ENCODE results near the gene PADI3.

Gene PADI3

DNA sequence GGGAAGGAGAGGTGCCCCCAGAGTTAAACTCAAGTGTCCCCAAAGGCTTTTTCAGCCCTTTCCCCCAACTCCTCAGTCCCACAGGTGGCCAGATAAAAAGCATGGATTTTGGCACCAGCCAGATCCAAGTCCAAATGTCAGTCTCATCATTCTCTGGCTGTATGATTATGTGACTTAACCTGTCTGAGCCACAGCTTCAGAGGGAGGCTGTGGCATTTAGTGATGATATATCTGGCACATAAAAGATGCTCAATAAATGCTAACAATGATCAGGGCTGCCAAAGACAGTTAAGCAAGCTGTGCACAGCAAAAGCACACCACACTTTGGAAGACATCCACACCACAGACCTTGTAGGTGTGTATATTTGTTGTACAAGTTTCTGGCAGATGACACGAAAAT, 5.6 kb upstream of the PADI3 start:
- DNase-seq: no peak

DNA sequence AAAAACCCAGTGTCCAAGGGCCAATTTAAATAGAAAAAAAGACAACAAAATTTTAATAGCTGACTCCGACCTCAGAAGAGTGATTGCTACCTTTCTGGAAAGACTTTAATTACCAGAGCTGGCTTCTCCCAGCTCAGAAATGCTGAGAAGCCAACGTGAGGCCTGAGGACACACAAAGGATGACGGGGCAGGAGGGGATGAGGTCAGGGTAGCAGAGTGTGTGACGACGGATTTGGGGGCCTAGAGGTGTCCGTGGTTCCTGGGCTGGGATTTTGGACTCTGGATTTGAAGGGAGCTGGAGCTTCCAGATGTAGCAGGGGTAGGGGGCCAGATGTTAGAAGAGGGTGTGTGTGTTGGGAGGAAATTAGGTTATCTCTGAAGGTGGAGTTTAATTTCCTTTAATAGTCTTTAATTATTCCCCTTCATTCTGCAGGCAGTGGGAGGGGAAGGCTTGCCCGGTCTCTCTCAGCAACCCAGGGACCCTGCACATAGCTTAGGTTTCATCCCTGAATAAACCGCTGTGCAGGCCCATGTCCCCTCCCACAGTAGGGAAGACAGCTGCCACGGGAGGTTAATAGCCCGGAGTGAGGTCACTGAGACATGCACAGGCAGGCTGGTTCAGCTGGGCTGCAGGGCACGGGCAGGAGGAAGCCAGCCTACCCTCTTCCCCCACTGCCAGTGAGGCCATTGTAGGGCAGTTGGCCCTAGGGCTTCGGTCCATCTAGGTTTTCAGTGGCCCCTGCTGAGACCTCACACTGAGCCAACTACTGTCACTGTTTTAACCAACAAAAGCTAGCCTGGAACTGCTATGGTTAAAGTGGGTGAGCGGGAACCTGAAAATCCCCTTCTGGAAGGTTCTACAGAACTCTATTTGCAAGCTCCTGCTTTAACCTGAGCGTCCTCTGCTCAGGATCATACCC, 3.8 kb upstream of the PADI3 start:
- no peak for DNase-seq

DNA sequence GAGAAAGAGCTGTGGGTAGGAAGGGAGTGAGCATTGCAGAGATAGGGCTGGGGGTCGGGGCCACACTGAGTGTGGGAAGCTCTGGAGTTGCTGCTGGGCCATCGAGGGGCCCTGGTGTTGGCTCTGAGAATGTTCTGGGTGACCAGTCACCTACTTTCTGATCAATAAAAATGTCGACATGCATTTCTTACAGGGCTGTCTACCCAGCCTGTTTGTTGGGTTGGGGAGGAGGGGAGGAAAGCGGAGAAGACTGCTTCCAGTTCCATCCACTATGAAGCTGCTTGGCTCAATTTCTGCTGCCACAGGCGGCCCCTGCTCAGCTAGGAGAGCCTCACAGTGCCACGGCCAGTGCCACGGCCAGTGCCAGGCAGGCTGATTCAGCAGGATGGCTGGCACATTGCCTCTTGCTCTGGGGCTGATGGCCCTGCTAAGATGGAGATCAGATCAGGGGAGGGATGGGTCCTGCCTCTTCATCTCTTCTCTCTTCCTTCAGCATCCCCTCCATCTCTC, 3.0 kb upstream of the PADI3 start:
- DNase-seq: no peak

DNA sequence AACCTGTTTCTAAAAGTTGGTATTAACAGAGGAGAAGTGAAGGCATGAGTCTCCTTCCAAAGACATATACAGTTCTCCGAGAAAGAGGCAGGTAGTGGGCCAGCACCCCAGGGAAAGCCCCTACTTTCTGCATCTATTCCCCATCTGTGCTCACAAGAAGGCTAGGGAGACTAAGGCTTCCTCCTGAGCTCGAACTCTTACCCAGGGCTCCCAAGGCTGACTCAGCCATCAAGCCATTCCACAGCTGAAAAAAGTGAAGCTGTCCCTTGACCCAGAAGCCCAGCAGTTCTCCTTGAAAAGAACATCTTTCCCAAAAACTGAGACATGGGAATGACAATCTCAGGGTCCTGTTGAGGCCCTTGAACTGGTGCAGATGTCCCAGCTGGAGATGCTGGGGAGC, 1.9 kb upstream of the PADI3 start:
- no peak for DNase-seq

DNA sequence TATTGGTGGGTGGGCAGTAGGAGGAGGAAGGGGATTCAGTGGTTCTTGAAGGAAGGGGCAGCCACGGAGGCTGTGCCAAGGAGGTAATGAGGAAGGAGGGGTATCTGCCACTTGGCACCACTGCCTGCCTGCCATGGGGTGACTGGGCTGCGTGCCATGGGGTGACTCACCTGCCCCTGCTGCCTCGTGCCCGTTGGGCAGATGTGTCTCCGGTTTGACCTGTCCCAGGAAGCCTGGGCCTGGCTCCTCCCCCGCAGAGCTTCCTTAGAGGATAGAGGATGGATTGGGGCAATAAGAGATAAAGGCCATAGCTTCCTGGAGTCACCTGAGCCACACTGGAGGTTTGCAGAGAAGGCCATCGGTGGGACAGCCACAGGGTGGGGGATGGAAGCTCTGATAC, 1.7 kb downstream of the PADI3 start:
- DNase-seq: no peak

DNA sequence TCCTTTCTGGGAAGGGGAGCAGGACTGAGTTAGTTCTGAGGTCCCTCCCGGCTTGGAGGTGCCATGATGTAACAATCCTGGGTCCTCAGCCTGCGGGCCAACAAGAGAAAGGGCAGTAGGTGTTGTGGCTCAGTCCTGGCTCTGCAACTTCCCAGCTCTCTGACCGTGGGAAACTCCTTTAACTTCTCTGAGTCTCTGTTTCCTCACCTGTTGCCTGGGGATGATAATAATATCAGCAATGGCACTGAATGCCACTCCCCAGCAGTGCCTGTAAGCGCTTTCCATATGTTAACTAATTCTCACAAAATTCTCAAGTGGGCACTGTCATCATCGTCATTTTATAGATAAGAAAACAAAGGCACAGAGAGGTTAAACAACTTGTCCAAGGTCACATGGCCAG, 2.3 kb downstream of the PADI3 start:
- DNase-seq: no peak

DNA sequence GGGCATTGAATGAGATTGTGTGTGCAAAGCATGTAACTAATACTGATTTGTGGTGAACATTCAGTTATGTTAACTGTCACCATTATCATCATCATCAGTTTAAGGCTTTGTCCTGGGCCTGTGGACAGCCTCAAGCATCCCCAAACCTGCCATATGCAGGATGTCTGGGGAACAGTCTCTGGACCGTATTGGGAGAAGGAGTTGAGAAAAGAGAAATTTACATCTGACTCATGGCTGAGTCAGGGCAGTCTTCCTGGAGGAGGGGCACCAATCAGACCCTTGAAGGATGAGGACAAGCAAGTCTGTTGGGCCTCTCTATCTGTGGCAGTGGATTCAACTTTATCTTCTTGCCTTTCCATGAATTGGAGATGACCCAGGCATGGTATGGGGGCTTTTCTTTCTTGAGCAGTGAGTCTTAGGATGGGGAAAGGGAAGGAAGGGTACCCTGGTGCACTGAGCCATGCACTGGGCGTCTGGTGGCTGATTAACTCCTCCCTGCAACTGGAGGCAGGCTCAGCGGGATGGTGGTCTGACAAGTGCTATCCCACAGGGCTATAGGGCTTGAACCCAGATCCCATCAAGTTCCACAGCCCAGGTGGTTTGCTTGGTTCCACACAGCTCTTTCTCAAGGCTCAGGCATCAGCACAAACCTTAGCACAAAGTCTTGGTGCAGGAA, 2.9 kb downstream of the PADI3 start:
- DNase-seq: no peak

DNA sequence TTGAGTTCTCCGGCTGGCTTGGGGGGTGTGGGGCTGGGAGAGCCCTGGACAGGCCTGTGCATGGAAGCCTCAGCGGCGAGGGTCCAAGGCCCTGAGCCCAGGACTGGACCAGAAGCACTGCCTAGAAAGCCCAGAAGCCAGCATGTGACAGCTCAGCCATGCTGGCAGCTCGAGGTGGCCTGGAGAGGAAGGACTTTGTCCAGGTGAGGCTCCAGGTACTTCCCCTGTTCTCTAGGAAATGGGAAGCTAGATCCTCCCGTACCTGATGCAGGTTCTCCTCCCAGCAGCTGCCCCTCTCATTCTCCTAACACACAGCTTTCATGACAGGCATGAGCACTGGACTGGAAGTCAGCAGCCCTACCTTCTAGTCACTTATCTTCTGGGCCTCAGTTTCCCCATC, 6.4 kb downstream of the PADI3 start:
- no peak for DNase-seq

DNA sequence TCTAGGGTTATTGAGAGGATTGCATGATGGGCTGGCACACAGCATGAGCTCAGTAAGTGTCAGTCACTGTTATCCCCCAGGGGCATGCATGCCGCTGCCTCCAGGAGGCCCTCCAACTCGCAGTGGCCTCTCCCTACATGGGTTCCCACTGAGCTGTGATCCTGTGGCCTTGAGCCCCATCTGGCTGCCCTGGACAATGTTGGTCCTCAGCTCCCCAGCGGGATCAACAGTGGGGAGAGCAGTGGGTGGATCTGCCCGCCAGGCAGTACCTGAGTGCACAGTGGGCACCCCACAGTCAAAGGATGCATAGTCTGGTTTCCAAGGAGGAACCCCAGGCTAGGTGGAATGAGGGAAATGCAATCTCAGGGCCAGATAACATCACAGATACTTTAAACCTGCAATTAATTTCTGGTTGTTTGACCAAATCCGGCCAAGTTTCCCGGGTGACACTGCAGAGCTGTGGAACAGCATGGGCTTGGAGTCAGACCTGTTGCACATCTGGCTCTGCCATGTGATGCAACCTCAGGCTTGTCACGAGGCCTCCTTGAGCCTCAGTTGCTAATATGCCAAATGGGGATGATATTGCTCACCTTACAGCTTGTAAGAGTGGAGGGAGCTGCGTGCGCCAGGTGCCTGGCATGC, 9.3 kb downstream of the PADI3 start:
- no peak for DNase-seq

DNA sequence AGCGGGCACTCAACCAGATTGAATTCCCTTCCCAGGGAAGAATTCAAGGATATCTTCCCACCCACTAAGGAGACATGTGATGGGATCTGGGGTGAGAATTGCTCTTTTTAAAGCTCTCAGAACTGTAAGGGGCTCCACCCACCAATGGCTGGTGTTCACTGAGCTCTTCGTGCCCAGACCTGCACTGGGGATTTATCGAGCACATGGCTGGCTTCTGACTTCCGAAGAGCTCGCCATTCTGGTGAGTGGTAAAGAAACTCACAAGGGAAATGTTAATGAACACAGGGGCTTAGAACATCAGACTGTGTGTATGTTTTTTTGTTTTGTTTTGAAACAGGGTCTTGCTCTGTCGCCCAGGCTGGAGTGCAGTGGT, 9.8 kb downstream of the PADI3 start:
- DNase-seq: no peak

DNA sequence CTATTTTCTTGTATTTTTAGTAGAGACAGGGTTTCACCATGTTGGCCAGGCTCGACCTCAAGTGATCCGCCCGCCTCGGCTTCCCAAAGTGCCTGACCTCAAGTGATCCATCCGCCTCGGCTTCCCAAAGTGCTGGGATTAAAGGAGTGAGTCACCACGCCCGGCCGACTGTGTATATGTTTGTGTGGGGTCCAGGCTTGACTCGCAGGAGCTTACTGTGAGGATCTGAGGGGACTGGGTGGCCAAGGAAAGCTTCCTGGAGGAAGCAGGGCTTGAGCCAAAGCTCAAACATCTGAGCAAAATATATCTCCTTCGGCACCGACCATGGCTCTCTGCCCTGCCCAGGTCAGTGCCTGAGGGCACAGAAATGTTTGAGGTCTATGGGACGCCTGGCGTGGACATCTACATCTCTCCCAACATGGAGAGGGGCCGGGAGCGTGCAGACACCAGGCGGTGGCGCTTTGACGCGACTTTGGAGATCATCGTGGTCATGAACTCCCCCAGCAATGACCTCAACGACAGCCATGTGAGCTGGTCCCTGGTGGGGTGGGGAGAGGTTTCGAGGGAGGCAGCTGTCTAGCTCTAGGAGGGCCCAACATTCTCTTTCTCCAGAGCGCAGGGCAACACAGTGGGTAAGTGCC, 10.5 kb downstream of the PADI3 start:
- no peak for DNase-seq

DNA sequence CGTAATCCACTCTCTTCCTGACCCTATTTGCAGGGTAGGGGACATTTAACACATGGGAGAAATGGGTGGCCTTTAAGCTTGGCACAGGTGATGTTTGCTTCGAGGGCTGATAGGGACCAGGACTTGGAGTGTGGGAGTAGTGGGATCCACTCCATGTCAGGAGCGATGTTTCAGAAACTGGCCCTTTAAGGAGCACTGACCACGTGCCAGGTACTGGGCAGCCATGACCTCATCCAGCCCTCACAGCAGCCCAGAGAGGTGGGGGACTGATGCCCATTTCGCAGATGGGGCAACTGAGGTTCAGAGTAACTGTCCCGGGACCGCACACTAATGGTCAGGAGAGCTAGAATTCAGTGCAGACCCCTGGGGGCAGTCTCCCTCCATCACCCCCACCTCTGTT, 11.4 kb downstream of the PADI3 start:
- no peak for DNase-seq

DNA sequence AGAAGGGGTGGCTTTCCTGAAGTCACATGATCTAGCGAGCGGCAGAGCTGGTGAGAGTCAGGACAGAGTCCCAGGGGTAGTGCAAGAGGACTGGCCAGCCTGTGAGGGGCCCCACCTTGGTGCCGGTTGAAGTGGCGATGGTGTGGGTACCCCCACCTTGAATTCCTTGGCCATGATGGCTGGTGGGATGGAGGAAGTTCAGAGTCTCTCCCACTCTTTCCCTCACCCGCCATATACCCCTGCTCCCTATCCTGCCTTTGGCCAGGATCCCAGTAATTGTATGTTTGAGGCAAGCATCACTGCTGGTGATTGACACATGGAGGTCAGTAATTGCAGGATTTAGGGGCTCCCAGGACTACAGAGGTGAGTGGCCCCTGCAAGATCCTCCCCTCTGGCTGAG, 11.8 kb downstream of the PADI3 start:
- no peak for DNase-seq

DNA sequence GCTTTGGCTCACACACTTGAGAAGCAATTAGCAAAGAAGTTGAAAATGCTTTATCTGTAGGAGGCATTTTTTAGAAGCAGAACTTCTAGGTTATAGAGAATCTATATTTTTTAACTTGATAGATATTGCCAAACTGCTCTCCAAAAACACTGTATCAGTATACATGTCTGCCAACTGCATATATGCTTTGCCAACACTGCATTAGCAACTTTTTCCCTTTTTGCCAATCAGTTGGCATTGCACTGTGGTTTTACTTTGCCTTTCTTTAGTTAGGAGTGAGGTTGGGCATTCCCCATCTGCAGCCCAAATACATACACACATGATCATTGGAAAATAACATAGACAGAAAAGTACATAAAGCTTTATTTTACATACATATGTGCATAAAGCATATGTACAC, 15.0 kb downstream of the PADI3 start:
- no peak for DNase-seq

DNA sequence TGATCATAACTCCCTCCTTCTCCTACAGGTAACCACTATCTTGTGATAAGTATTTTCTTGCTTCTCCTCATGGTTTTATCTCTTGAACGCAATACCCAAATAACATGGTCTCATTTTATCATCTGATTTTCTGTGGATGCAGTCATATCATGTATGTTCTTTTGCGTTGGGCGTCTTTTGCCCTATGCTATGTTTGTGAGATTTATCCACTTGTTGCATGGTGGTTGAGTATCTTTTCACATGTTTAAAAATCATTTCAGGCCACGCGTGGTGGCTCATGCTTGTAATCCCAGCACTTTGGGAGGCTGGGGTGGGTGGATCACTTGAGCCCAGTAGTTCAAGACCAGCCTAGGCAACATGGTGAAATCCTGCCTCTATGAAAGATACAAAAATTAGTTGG, 15.6 kb downstream of the PADI3 start:
- no peak for DNase-seq

DNA sequence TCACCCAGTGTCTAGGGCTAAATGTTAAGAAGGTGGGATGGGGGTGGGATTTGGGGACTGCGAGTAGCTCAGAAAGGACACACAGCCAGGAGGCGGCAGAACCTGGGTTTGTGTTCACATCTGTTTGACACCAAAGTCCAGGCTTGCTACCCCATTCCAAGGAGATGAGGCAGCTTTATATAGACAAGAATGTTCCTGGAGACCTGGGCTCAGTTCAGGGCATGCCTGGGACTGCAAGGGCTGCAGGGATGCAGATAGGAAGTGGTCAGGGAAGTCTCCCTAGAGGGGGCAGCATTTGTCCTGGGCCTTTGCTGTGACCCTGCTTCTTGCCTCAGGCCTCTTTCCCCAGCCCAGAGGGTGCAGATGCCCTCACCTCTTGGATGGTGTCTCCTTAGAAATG, 16.3 kb downstream of the PADI3 start:
- DNase-seq: no peak

DNA sequence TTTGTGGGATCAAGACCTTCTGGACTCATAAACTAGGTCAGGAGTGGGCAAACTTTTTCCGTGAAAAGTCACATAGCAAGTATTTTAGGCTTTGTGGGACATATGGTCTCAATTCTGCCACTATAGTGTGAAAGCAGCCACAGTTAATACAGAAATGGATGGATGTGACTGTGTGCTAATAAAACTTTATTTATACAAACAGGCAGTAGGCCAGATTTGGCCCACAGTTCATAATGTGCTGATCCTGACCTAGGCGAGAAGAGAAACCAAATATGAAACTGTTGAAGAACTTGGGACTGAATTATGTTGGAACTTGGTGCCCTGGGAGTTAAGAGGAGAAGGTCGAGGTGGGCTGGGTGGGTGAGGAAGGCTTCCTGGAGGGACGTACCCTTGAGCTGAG, 17.1 kb downstream of the PADI3 start:
- no peak for DNase-seq

DNA sequence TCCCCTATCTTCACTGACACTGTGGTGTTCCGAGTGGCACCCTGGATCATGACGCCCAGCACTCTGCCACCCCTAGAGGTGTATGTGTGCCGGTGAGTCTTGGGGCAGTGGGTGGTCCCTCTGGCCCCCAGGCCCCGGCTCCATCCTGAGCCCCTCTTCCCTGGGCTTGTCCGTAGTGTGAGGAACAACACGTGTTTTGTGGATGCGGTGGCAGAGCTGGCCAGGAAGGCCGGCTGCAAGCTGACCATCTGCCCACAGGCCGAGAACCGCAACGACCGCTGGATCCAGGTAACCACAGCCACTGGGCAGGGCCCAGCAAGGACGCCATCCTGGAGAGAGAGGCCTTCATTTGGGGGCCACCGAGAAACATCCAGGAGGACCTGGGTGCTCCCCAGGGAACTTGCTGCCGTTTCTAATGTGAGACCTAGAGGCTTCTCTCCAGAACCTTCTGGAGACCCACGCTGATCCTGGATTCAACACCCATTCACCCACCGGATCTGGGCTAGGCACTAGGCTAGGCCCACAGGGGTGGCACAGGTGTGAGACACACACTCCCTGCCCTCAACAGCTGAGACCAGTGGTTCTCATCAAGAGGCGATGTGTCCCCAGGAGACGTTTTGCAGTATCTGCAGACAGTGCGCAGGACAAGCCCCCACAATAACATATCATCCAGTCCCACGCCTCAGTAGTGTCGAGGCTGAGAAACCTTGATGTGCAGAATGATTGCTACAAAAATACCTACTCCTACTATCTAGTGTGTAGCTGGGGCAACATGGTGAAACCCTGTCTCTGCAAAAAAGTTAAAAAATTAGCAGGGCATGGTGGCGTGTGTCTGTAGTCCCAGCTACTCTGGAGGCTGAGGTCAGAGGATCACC, 22.2 kb downstream of the PADI3 start:
- no peak for DNase-seq

DNA sequence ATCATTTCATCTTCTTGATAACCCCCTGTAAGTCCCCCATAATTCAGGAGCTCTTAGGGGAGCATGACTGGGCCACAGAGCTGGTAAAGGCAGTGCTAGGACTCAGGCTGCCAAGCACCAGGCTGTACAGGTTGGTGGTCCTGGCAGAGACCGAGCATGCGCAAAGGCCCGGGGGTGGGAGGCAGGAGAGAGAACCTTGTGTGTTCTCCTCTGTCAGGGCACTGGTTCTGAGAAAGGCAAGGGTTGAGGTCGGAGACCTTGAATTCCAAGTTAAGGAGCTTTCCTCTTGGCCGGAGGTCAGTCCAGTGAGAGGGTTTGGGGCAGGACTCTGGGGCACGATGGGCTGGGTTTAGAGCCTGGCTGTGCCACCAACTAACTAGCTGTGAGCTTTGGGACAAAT, 23.2 kb downstream of the PADI3 start:
- no peak for DNase-seq

DNA sequence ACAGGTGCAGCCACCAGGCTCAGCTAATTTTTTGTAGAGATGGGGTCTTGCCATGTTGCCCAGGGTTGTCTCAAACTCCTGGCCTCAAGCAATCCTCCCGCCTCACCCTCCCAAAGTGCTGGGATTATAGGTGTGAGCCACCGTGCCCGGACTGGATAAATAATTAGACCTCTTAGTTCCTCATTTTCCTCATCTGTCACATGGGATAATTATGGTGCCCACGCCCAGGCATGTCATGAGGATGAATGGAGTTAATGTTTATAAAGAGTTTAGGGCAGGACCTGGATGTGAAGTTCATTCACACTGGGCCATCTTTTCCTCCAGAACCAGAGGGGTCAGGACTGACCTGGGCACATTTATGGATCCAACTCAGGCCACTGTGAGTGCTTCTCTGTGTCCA, 23.7 kb downstream of the PADI3 start:
- DNase-seq: no peak

DNA sequence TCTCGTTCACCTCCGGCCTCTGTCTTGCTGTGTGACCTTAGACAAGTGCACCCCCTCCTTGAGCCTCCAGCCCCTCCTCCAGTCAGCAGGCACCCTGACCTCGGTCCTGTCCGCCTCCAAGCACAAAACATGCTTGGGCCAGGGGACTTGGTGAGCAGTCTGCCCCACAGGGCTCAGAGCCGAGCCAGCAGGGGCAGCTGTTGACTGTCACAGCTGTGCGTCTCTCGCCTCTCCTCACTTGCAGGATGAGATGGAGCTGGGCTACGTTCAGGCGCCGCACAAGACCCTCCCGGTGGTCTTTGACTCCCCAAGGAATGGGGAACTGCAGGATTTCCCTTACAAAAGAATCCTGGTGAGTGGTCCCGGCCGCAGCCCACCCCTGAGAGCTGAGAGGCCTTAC, 24.2 kb downstream of the PADI3 start:
- no peak for DNase-seq

Measured in activated CD4-positive, alpha-beta T cell treated with anti-CD3 and anti-CD28 coated beads, Interleukin-10, Interleukin-2, amounts not matched to agents 100 ng/mL and 50 ng/mL, durations not matched to agents 16 hours and 8 hours (primary cell).